HepG2 (cell line): ENCODE results near the gene SNCA. TPM values are rescaled to one million over a fixed set of nuclear protein-coding genes. Genes with fewer than 3 reads are reported as not detected.

Experiments used
- CBX1 ChIP-seq: IDR thresholded peaks from one replicate; pipeline ENCODE4 v1.6.1; 2016; ENCODE audit warnings: antibody characterized with exemption, low read depth
- SNAI1 ChIP-seq: sonication (generic); formaldehyde crosslinking; IDR thresholded peaks from 2 replicates; pipeline ENCODE4 v1.5.0; 2020; ENCODE audit warnings: mild to moderate bottlenecking, missing genetic modification reagents, borderline replicate concordance
- ZNF225 ChIP-seq: sonication (generic); formaldehyde crosslinking; IDR thresholded peaks from 2 replicates; pipeline ENCODE4 v1.4.0; 2020; ENCODE audit warnings: mild to moderate bottlenecking, missing genetic modification reagents
- ZNF652 ChIP-seq: IDR thresholded peaks from 2 replicates; pipeline ENCODE4 v1.6.1; 2016; ENCODE audit warnings: low read depth, borderline replicate concordance
- ZNF768 ChIP-seq: sonication (generic); formaldehyde crosslinking; IDR thresholded peaks from 2 replicates; pipeline ENCODE4 v1.4.0; 2020; ENCODE audit warnings: missing genetic modification reagents
- polyA plus RNA-seq, 8 experiments: library from polyadenylated mRNA; depleted of rRNA in 3 of 8; stranded (reverse) in 7 of 8; unstranded in 1 of 8; fragments of >200 nt; fragmentation: Illumina TruSeq in 4 of 8; extraction: Trizol in 4 of 8; gene quantifications; 2 replicates each; pipeline versions ENCODE4 v1.2.1 to v1.2.3, GENCODE V29; 2011 to 2016; ENCODE audit warnings: low read depth in 4 of 8, missing spikeins in 1 of 8, mixed read lengths in 1 of 8; ENCODE audit not compliant: insufficient read depth in 1 of 8
- total RNA-seq, 5 experiments: library from RNA; depleted of rRNA; stranded (reverse); fragments of >200 nt; fragmentation: Illumina TruSeq; extraction: Trizol; gene quantifications; 2 replicates each; pipeline ENCODE4 v1.2.3, GENCODE V29; 2016; ENCODE audit warnings: low read depth in 1 of 5
- TF ChIP-seq, protein P1 (sequence below): sonication (generic); formaldehyde crosslinking; IDR thresholded peaks from one replicate; pipeline ENCODE4 v1.5.1; 2020; ENCODE audit warnings: mild to moderate bottlenecking, missing genetic modification reagents; ENCODE audit errors: not compliant biosample characterization
- TF ChIP-seq, protein P2 (sequence below), 2 experiments: IDR thresholded peaks; 2 replicates each; pipeline ENCODE4 v1.6.1; 2011 to 2012; ENCODE audit warnings: low read length in 2 of 2, borderline replicate concordance in 1 of 2, low read depth in 1 of 2, mild to moderate bottlenecking in 1 of 2, moderate library complexity in 1 of 2

The SNCA gene
- total and polyA plus RNA-seq, 2 of the 13 experiments (the other 11 are each of a cell fraction or from before 2014, with no cell fraction given) = not detected

DNA sequence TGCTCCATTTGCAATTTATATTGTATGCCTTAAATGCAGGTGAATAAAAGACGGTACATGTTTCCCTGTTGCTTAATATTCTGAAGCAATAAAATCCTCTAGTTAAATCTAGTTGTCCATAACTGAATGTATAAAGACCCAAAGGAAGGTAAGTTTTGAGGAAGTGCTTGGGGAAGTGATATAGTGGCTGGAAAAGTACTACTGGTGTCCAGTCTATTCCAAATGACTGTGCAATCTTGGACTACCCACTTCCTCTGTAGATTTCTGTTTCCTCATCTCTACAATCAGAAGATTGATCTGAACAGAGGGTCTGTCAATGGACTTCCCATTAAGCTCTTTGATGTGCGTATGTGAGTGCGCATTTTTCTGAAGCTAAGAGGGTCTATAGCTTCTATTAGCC, 17.0 kb downstream of the SNCA start (continued):
- TF ChIP-seq, protein P1, sequence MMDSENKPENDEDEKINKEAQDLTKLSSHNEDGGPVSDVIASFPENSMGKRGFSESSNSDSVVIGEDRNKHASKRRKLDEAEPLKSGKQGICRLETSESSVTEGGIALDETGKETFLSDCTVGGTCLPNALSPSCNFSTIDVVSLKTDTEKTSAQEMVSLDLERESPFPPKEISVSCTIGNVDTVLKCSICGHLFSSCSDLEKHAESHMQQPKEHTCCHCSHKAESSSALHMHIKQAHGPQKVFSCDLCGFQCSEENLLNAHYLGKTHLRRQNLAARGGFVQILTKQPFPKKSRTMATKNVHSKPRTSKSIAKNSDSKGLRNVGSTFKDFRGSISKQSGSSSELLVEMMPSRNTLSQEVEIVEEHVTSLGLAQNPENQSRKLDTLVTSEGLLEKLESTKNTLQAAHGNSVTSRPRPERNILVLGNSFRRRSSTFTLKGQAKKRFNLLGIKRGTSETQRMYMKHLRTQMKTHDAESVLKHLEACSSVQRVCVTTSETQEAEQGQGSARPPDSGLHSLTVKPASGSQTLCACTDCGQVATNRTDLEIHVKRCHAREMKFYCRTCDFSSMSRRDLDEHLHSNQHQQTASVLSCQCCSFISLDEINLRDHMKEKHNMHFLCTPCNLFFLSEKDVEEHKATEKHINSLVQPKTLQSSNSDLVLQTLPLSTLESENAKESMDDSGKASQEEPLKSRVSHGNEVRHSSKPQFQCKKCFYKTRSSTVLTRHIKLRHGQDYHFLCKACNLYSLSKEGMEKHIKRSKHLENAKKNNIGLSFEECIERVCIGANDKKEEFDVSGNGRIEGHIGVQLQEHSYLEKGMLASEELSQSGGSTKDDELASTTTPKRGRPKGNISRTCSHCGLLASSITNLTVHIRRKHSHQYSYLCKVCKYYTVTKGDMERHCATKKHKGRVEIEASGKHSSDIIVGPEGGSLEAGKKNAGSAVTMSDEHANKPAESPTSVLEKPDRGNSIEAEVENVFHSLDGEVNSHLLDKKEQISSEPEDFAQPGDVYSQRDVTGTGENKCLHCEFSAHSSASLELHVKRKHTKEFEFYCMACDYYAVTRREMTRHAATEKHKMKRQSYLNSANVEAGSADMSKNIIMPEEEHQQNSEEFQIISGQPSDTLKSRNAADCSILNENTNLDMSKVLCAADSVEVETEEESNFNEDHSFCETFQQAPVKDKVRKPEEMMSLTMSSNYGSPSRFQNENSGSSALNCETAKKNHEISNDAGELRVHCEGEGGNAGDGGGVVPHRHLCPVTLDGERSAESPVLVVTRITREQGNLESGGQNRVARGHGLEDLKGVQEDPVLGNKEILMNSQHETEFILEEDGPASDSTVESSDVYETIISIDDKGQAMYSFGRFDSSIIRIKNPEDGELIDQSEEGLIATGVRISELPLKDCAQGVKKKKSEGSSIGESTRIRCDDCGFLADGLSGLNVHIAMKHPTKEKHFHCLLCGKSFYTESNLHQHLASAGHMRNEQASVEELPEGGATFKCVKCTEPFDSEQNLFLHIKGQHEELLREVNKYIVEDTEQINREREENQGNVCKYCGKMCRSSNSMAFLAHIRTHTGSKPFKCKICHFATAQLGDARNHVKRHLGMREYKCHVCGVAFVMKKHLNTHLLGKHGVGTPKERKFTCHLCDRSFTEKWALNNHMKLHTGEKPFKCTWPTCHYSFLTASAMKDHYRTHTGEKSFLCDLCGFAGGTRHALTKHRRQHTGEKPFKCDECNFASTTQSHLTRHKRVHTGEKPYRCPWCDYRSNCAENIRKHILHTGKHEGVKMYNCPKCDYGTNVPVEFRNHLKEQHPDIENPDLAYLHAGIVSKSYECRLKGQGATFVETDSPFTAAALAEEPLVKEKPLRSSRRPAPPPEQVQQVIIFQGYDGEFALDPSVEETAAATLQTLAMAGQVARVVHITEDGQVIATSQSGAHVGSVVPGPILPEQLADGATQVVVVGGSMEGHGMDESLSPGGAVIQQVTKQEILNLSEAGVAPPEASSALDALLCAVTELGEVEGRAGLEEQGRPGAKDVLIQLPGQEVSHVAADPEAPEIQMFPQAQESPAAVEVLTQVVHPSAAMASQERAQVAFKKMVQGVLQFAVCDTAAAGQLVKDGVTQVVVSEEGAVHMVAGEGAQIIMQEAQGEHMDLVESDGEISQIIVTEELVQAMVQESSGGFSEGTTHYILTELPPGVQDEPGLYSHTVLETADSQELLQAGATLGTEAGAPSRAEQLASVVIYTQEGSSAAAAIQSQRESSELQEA (CRISPR knock-in tag) = no peak
- TF ChIP-seq ZNF768 (CRISPR knock-in tag) (no peak), SNAI1 (CRISPR knock-in tag) (no peak), CBX1 (no peak), ZNF225 (CRISPR knock-in tag) (no peak), ZNF652 (CRISPR knock-in tag) (no peak)
- TF ChIP-seq, protein P2, sequence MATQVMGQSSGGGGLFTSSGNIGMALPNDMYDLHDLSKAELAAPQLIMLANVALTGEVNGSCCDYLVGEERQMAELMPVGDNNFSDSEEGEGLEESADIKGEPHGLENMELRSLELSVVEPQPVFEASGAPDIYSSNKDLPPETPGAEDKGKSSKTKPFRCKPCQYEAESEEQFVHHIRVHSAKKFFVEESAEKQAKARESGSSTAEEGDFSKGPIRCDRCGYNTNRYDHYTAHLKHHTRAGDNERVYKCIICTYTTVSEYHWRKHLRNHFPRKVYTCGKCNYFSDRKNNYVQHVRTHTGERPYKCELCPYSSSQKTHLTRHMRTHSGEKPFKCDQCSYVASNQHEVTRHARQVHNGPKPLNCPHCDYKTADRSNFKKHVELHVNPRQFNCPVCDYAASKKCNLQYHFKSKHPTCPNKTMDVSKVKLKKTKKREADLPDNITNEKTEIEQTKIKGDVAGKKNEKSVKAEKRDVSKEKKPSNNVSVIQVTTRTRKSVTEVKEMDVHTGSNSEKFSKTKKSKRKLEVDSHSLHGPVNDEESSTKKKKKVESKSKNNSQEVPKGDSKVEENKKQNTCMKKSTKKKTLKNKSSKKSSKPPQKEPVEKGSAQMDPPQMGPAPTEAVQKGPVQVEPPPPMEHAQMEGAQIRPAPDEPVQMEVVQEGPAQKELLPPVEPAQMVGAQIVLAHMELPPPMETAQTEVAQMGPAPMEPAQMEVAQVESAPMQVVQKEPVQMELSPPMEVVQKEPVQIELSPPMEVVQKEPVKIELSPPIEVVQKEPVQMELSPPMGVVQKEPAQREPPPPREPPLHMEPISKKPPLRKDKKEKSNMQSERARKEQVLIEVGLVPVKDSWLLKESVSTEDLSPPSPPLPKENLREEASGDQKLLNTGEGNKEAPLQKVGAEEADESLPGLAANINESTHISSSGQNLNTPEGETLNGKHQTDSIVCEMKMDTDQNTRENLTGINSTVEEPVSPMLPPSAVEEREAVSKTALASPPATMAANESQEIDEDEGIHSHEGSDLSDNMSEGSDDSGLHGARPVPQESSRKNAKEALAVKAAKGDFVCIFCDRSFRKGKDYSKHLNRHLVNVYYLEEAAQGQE (IDR thresholded peaks at IDR 0.05; ENCODE audit: borderline replicate concordance in 1 of 2, low read depth in 1 of 2, low read length in 2 of 2) = no peak
